OCI-M1 (cell line): ENCODE results near the gene COMMD7.
"Not testable (repeated sequence)": the region's sequence is repeated elsewhere in the genome, so short reads cannot be mapped to it uniquely, and the experiment has no call there.

Experiments
- DNase-seq: peaks from one replicate; lab custom pipeline; 2025; lab: John Stamatoyannopoulos, UW

The COMMD7 gene

GRCh38 chr20:32765230-32765875 is 22.1 kb upstream of the COMMD7 start:
- DNase-seq: not testable (repeated sequence)

- no peak for DNase-seq
Observed at GRCh38 chr20:32764005-32764960, 21.0 kb upstream of the COMMD7 start.

GRCh38 chr20:32763202-32764004 is 20.1 kb upstream of the COMMD7 start:
- peak; percentile 29 for DNase-seq

GRCh38 chr20:32762754-32763201 is 19.5 kb upstream of the COMMD7 start:
- peak; percentile 42 for DNase-seq

- DNase-seq: peak; percentile 89
Observed at GRCh38 chr20:32761831-32762753, 18.8 kb upstream of the COMMD7 start, which contains the start of gene DNMT3B. Gene DNMT3B, plus strand, starts transcription at chr20:32762385. Its CDS starts 17,939 bp downstream, at chr20:32780324.

GRCh38 chr20:32761417-32761830 is 18.2 kb upstream of the COMMD7 start:
- no peak for DNase-seq

- DNase-seq: no peak
Observed at GRCh38 chr20:32756156-32756555, 12.9 kb upstream of the COMMD7 start.

GRCh38 chr20:32753731-32754130 is 10.5 kb upstream of the COMMD7 start:
- DNase-seq: no peak

- peak; percentile 96 for DNase-seq
Observed at GRCh38 chr20:32752458-32753250, 9.4 kb upstream of the COMMD7 start.

- DNase-seq: peak; percentile 45
Observed at GRCh38 chr20:32751702-32752457, 8.6 kb upstream of the COMMD7 start.

- DNase-seq: peak; percentile 57
Observed at GRCh38 chr20:32751293-32751692, 8.0 kb upstream of the COMMD7 start.

- peak; percentile 24 for DNase-seq
Observed at GRCh38 chr20:32749914-32750637, 6.8 kb upstream of the COMMD7 start.

GRCh38 chr20:32742322-32743236 is 688 bp downstream of the COMMD7 start:
- DNase-seq: peak; percentile 21

GRCh38 chr20:32741151-32741550 is 2.1 kb downstream of the COMMD7 start:
- no peak for DNase-seq

GRCh38 chr20:32737371-32738223 is 5.7 kb downstream of the COMMD7 start:
- no peak for DNase-seq

- peak; percentile 63 for DNase-seq
Observed at GRCh38 chr20:32731882-32732266, 11.4 kb downstream of the COMMD7 start.

- not testable (repeated sequence) for DNase-seq
Observed at GRCh38 chr20:32729334-32729733, 13.9 kb downstream of the COMMD7 start.
